Suprapubic skin (tissue), 3 donors: ENCODE data around the gene MYO7B.

ENCODE experiments used
- CTCF ChIP-seq, 2 donors: fragments of 200-600 bp in 1 of 2; fragments of 450-650 bp in 1 of 2; sonication (generic) in 1 of 2; IDR thresholded peaks; one replicate each; pipeline ENCODE4 v1.5.1; 2016 to 2019; ENCODE audit warnings: antibody characterized with exemption in 2 of 2, mild to moderate bottlenecking in 1 of 2, moderate library complexity in 1 of 2
- POLR2AphosphoS5 ChIP-seq, 3 donors: sonication (generic); formaldehyde crosslinking; IDR thresholded peaks; one replicate each; pipeline ENCODE4 v1.6.1; 2017; ENCODE audit warnings: antibody characterized with exemption in 3 of 3

- TF ChIP-seq POLR2AphosphoS5 (IDR thresholded peaks at IDR 0.05) (no peak), CTCF (IDR thresholded peaks at IDR 0.05) (no peak)
Observed at GRCh38 chr2:127562936-127563335, 27.5 kb downstream of the MYO7B start.
